Measurements from ENCODE around the gene DNAJC9. TPM values are rescaled to one million over a fixed set of nuclear protein-coding genes. Genes with fewer than 3 reads are reported as not detected.

DNAJC9 gene
- polyA plus RNA-seq, 12 donors: 15.6 to 25.5 (median 21.3) TPM; not detected in 1

DNA sequence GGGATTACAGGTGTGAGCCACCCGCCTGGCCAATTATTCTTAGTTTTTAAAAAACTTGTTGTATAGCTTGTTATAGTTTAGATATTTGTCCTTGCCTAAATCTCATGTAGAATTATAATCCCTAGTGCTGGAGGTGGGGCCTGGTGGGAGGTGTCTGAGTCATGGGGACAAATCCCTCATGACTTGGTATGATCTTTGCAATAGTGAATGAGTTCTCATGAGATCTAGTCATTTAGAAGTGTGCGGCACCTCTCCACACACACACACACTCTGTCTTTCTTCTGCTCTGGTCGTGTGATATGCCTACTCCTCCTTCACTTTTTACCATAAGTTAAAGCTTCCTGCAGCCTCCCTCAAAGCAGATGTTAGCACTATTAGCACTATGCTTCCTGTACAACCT, 42.0 kb downstream of the DNAJC9 start:
- no peak for DNase-seq

Other genes starting within 250 kb of the DNAJC9 start
- gene P4HA1, start 150.4 kb downstream of the DNAJC9 start, polyA plus RNA-seq (ENCODE audit: insufficient read length in 12 of 12): 10 to 100 TPM in 11 of 12 donors, not detected in 1; 35.8 to 92.5 (median 65.9) TPM
- 1 to 10 TPM in 10 of 12 donors, not detected in 2; 2.7 to 5.3 (median 3.5) TPM for gene NUDT13, start 136.8 kb downstream of the DNAJC9 start, polyA plus RNA-seq (ENCODE audit: insufficient read length in 12 of 12)
- 10 to 100 TPM in 11 of 12 donors, not detected in 1; 21.4 to 31.1 (median 25.3) TPM for gene ECD, start 79.2 kb downstream of the DNAJC9 start, polyA plus RNA-seq (ENCODE audit: insufficient read length in 12 of 12)
- gene FAM149B1, start 79.1 kb downstream of the DNAJC9 start, polyA plus RNA-seq (ENCODE audit: insufficient read length in 12 of 12): 10 to 100 TPM in 11 of 12 donors, not detected in 1; 19.7 to 41.7 (median 24.5) TPM
- 100 to 1,000 TPM in 1 of 12 donors, 10 to 100 TPM in 10, not detected in 1; 51.1 to 160 (median 67.6) TPM for gene MRPS16, start 5.4 kb upstream of the DNAJC9 start, polyA plus RNA-seq (ENCODE audit: insufficient read length in 12 of 12)
- gene CFAP70, start 111.6 kb upstream of the DNAJC9 start, polyA plus RNA-seq (ENCODE audit: insufficient read length in 12 of 12): 1 to 10 TPM in 7 of 12 donors, under 1 TPM in 3, not detected in 2; 0.64 to 3.5 (median 1.7) TPM
- gene ANXA7, start 166.8 kb upstream of the DNAJC9 start, polyA plus RNA-seq (ENCODE audit: insufficient read length in 12 of 12): 10 to 100 TPM in 11 of 12 donors, not detected in 1; 51.8 to 67.2 (median 60.4) TPM
- 10 to 100 TPM in 11 of 12 donors, not detected in 1; 15.6 to 82.3 (median 43.2) TPM for gene MSS51, start 186.3 kb upstream of the DNAJC9 start, polyA plus RNA-seq (ENCODE audit: insufficient read length in 12 of 12)
- 100 to 1,000 TPM in 10 of 12 donors, 10 to 100 TPM in 1, not detected in 1; 96.0 to 220 (median 181) TPM for gene PPP3CB, start 248.8 kb upstream of the DNAJC9 start, polyA plus RNA-seq (ENCODE audit: insufficient read length in 12 of 12)